Loucy (cell line): ENCODE results near the gene PKN1.

ENCODE experiments used
- CTCF ChIP-seq: fragments of 200-600 bp; sonication (generic); conservative IDR thresholded peaks from 2 replicates; pipeline ENCODE4 v1.5.1; 2014; ENCODE audit warnings: mild to moderate bottlenecking, antibody characterized with exemption, low read length
- EZH2phosphoT487 ChIP-seq: fragments of 200-600 bp; IDR thresholded peaks from 2 replicates; pipeline ENCODE4 v1.6.1; 2018; ENCODE audit warnings: antibody characterized with exemption, mild to moderate bottlenecking, moderate library complexity, borderline replicate concordance

DNA sequence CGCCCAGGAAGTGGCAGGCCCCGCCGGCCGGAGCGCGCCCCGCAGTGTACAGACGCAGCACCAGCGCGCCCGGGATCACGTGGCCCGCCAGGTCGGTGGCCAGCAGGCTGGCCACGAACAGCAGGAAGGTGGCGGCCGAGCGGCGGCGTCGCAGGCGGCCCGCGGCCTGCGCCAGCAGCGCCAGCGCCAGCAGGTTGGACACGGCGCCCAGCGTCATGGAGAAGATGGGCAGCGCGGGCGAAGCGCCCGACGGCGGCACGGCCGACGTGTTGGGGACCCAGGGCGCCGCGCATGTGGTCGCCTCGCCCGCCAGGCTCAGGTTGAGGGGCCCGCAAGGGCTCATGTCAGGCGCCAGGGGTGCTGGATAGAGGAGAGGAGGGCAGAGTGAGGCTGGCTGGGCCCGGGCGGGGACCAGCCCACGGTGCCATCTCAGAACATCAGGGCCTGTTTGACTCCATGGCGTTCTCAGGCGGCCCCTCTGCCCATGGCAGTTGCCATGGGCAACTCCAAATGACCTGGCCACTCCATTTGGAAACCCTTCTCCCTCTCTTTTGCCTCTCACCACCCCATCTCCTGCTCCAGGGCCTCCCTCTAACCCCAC lies 41.0 kb downstream of the PKN1 start:
- TF ChIP-seq CTCF = no peak
- no peak for TF ChIP-seq EZH2phosphoT487
